CD4-positive, alpha-beta T cell (primary cell): ENCODE data around the gene CTNNA2. TPM values are rescaled to one million over a fixed set of nuclear protein-coding genes. Genes with fewer than 3 reads are reported as not detected.

Source experiments
- ATAC-seq: fragments of 200-7000 bp; cut with Tn5 transposase; one replicate; pipeline ENCODE4 v1.10.0; 2022; ENCODE audit warnings: mild to moderate bottlenecking; ENCODE audit not compliant: poor library complexity
- CTCF ChIA-PET: fragments of 350-600 bp; sonication (Branson Sonifier 250); formaldehyde crosslinking; loops from one replicate; lab custom pipeline; 2021; ENCODE audit warnings: antibody characterized with exemption, inconsistent platforms; lab: Charles Lee
- POLR2A ChIA-PET: fragments of 350-600 bp; sonication (Branson Sonifier 250); formaldehyde crosslinking; loops from one replicate; lab custom pipeline; 2021; ENCODE audit warnings: antibody characterized with exemption, inconsistent platforms; lab: Charles Lee
- DNase-seq, 14 experiments: peaks; one replicate each; pipeline ENCODE4 v3.0.0-alpha.2; 2013 to 2020; ENCODE audit warnings: mixed read lengths in 2 of 14
- H3K27ac ChIP-seq, 2 donors: one replicate each; pipeline versions ENCODE4 v1.5.1 to v1.7.0; 2013; ENCODE audit warnings: low read length in 2 of 2, low read depth in 1 of 2, mild to moderate bottlenecking in 1 of 2
- H3K27me3 ChIP-seq, 2 experiments: 1 replicate in 1 of 2; 2 replicates in 1 of 2; pipeline versions ENCODE4 v1.6.1 to v1.7.0; 2013; ENCODE audit warnings: low read length in 2 of 2, control low read depth in 1 of 2, mild to moderate bottlenecking in 1 of 2, moderate library complexity in 1 of 2; ENCODE audit not compliant: insufficient read depth in 2 of 2, control insufficient read depth in 1 of 2
- H3K36me3 ChIP-seq: one replicate; pipeline ENCODE4 v1.6.1; 2013; ENCODE audit warnings: low read length, control low read depth; ENCODE audit not compliant: insufficient read depth
- H3K4me1 ChIP-seq: one replicate; pipeline ENCODE4 v1.6.1; 2013; ENCODE audit warnings: low read length, control low read depth; ENCODE audit not compliant: insufficient read depth
- H3K4me3 ChIP-seq: one replicate; pipeline ENCODE4 v1.5.1; 2013; ENCODE audit warnings: mild to moderate bottlenecking, low read length, moderate library complexity
- H3K9me3 ChIP-seq, 2 experiments: 1 replicate in 1 of 2; 2 replicates in 1 of 2; pipeline versions ENCODE4 v1.6.1 to v1.7.0; 2013; ENCODE audit warnings: low read length in 2 of 2, mild to moderate bottlenecking in 2 of 2, control low read depth in 1 of 2, moderate library complexity in 1 of 2; ENCODE audit not compliant: control insufficient read depth in 1 of 2, insufficient read depth in 1 of 2
- H3K27ac Mint-ChIP-seq: one replicate; pipeline ENCODE4 v1.8.0; 2020; ENCODE audit warnings: mixed read lengths
- H3K27me3 Mint-ChIP-seq: one replicate; pipeline ENCODE4 v1.8.0; 2021; ENCODE audit warnings: mixed read lengths
- H3K36me3 Mint-ChIP-seq: one replicate; pipeline ENCODE4 v1.8.0; 2021; ENCODE audit warnings: low read depth, mixed read lengths
- H3K4me1 Mint-ChIP-seq: one replicate; pipeline ENCODE4 v1.8.0; 2021; ENCODE audit warnings: low read depth, mixed read lengths
- H3K4me3 Mint-ChIP-seq: one replicate; pipeline ENCODE4 v1.8.0; 2020; ENCODE audit warnings: mild to moderate bottlenecking, mixed read lengths
- H3K9me3 Mint-ChIP-seq: one replicate; pipeline ENCODE4 v1.8.0; 2020; ENCODE audit warnings: mixed read lengths
- intact Hi-C, 2 experiments: fragments of 100-400 bp; cut with DNase I in 1 of 2; cut with micrococcal nuclease in 1 of 2; formaldehyde crosslinking; loops; one replicate each; pipeline versions ENCODE4 v1.15.1 to v1.9.0; 2023 to 2025; cut with DNase I, micrococcal nuclease
- total RNA-seq, 174 experiments: library from RNA in 2 of 174; stranded (reverse) in 2 of 174; gene quantifications; one replicate each; pipeline ENCODE4 v1.2.3 and lab custom pipeline; 2021 to 2026
- TF ChIP-seq, protein P1 (sequence below): fragments of 200-600 bp; IDR thresholded peaks from one replicate; pipeline ENCODE4 v1.8.0; 2022; ENCODE audit warnings: antibody characterized with exemption, mild to moderate bottlenecking

Gene CTNNA2
- total RNA-seq, 2 experiments from 2014 or later, result not detected

DNA sequence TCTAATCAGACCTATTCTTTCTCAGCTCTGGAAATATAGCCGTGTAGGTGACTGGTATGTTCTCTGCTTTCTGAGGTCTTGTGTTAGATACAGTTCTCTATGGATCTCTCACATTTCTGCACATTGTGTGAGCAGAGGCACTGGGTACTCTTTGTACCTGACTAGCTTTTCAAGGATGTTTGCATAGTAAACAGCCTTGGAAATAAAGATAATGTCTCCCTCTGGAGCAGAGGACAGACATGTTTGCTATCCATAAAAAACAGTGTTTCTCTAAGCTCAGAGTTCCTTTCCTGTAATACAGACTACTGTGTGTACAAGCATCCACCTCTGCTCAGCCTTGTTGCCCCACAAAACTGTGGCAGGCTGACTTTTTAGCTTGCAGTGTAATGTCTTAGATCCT lies 279.2 kb downstream of the CTNNA2 start:
- no peak overlapping the region for H3K27ac Mint-ChIP-seq
- H3K36me3 Mint-ChIP-seq, result no peaks in the 10 kb centered on the region
- peaks cover 0 to 4% of the 10 kb centered on the region in 2 experiments for H3K9me3 ChIP-seq
- no peaks in the 10 kb centered on the region for H3K27me3 Mint-ChIP-seq
- no peaks in the 10 kb centered on the region for H3K9me3 Mint-ChIP-seq
- no peaks in the 10 kb centered on the region for H3K27me3 ChIP-seq
- no peaks in the 10 kb centered on the region for H3K36me3 ChIP-seq
- no peaks in the 10 kb centered on the region for H3K4me1 ChIP-seq
- ChIA-PET CTCF (no interaction called here), POLR2A (no interaction called here)
- ATAC-seq, result no peak
- no peaks in the 10 kb centered on the region for H3K4me1 Mint-ChIP-seq
- intact Hi-C loops, result no loop called here
- H3K4me3 ChIP-seq, result no peak overlapping the region
- TF ChIP-seq, protein P1, sequence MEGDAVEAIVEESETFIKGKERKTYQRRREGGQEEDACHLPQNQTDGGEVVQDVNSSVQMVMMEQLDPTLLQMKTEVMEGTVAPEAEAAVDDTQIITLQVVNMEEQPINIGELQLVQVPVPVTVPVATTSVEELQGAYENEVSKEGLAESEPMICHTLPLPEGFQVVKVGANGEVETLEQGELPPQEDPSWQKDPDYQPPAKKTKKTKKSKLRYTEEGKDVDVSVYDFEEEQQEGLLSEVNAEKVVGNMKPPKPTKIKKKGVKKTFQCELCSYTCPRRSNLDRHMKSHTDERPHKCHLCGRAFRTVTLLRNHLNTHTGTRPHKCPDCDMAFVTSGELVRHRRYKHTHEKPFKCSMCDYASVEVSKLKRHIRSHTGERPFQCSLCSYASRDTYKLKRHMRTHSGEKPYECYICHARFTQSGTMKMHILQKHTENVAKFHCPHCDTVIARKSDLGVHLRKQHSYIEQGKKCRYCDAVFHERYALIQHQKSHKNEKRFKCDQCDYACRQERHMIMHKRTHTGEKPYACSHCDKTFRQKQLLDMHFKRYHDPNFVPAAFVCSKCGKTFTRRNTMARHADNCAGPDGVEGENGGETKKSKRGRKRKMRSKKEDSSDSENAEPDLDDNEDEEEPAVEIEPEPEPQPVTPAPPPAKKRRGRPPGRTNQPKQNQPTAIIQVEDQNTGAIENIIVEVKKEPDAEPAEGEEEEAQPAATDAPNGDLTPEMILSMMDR, result no peak
- no peak overlapping the region for H3K4me3 Mint-ChIP-seq
- DNase-seq, result no peak
- H3K27ac ChIP-seq, result no peak overlapping the region

DNA sequence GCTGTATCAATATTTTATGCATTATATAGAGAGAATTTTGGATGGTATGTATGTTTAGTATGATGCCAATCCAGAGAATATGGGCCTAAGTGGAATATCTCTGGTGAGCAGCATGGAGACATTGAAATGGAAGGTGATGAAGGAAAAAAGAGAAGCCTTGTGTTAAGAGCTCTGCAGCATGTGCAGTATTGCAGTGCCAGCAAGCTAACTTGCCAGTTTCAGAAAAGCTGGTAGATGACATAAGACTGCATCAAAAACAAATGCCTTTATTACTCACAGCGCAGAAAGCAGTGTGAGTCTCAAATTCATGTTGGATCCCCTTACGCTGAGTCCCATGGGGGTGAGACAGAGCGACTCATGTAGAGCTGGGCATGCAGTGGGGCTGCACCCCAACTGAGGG lies 280.2 kb downstream of the CTNNA2 start:
- H3K36me3 ChIP-seq, result no peaks in the 10 kb centered on the region
- DNase-seq (no peak), ATAC-seq (no peak)
- Mint-ChIP-seq H3K9me3 (no peaks in the 10 kb centered on the region), H3K4me3 (no peak overlapping the region), H3K36me3 (no peaks in the 10 kb centered on the region), H3K27me3 (no peaks in the 10 kb centered on the region), H3K4me1 (no peaks in the 10 kb centered on the region), H3K27ac (no peak overlapping the region)
- no peaks in the 10 kb centered on the region for H3K27me3 ChIP-seq
- intact Hi-C loops, result no loop called here
- POLR2A ChIA-PET, result no interaction called here
- H3K4me1 ChIP-seq, result no peaks in the 10 kb centered on the region
- H3K4me3 ChIP-seq, result no peak overlapping the region
- CTCF ChIA-PET, result no interaction called here
- TF ChIP-seq, protein P1, result no peak
- no peak overlapping the region for H3K27ac ChIP-seq
- peaks cover 0 to 4% of the 10 kb centered on the region in 2 experiments for H3K9me3 ChIP-seq

DNA sequence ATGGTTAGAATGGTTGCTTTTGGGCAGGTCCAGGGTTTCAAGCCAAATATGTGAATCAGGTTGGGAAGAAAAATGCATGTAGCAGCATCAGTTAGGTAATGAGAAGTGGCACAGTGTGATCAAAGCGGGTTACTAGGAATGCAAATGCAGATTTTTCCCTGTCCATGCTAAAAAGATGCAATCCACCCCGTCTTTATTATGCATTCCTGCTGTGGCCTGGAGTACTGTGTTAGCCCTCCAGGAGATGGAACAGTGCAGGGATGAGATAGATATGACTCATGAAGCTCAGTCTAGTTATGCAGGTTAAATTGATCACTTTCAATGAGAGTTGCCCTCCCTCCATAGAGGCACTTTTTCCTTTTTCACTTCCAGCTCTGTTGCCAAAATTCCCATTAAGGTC lies 283.8 kb downstream of the CTNNA2 start:
- CTCF ChIA-PET, result no interaction called here
- ATAC-seq (no peak), DNase-seq (no peak)
- POLR2A ChIA-PET, result interaction anchor here (0.6 kb wide), 1 partner anchor 429 kb away, joined by 3 read pairs; no protein-coding TSS in a partner anchor
- Histone ChIP-seq H3K27ac (no peak overlapping the region), H3K4me1 (no peaks in the 10 kb centered on the region), H3K27me3 (no peaks in the 10 kb centered on the region), H3K36me3 (no peaks in the 10 kb centered on the region), H3K4me3 (no peak overlapping the region), H3K9me3 (peaks cover 0 to 6% of the 10 kb centered on the region in 2 experiments)
- intact Hi-C loops, result loop anchor here in 1 of 2 experiments (5.0 kb wide), 1 partner anchor 39 kb away; no protein-coding TSS in a partner anchor
- H3K36me3 Mint-ChIP-seq, result no peaks in the 10 kb centered on the region
- TF ChIP-seq, protein P1, result no peak
- no peak overlapping the region for H3K4me3 Mint-ChIP-seq
- no peak overlapping the region for H3K27ac Mint-ChIP-seq
- H3K27me3 Mint-ChIP-seq, result no peaks in the 10 kb centered on the region
- H3K9me3 Mint-ChIP-seq, result no peaks in the 10 kb centered on the region
- no peaks in the 10 kb centered on the region for H3K4me1 Mint-ChIP-seq
